ENCODE measurements around the gene ARHGAP10. TPM values are rescaled to one million over a fixed set of nuclear protein-coding genes. Genes with fewer than 3 reads are reported as not detected.

The ARHGAP10 gene
- total and polyA plus RNA-seq, 10 of the 15 experiments (the other 5 are each of a cell fraction or from before 2014, with no cell fraction given) = 1.3 to 25.8 (median 17.2) TPM

DNA sequence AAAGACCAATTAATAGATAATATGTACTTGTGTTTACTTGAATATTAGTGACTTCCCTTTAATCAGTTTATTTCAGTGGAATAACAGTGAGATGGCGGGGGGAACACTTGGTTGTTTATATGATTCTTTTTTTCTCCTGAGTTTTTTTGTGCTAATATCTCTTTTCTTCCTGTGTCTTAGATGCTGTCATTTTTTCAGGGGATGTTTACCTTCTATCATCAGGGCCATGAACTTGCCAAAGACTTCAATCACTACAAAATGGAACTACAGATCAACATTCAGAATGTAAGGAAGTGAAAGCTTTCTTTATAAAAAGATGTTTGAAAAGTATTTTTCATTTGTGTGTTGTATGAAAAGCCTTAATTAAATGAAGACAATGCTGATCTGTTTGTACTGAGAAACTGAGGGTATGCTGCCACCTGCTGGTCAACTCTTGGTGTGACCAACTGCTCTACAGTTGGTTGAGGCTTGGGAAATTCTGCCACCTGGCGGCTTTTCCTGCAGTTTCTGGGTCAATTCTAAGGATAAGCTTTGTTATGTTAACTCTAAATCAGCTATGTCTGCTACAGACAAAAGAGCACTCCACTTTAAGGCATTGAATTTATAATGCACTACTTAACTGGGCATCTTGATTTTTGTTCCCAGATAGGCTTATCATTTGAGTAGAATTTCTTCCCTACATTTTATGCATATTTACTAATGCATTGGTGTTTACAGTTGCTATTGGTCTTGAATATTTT, 134.8 kb downstream of the ARHGAP10 start (continued):
- TF ChIP-seq, protein P1, sequence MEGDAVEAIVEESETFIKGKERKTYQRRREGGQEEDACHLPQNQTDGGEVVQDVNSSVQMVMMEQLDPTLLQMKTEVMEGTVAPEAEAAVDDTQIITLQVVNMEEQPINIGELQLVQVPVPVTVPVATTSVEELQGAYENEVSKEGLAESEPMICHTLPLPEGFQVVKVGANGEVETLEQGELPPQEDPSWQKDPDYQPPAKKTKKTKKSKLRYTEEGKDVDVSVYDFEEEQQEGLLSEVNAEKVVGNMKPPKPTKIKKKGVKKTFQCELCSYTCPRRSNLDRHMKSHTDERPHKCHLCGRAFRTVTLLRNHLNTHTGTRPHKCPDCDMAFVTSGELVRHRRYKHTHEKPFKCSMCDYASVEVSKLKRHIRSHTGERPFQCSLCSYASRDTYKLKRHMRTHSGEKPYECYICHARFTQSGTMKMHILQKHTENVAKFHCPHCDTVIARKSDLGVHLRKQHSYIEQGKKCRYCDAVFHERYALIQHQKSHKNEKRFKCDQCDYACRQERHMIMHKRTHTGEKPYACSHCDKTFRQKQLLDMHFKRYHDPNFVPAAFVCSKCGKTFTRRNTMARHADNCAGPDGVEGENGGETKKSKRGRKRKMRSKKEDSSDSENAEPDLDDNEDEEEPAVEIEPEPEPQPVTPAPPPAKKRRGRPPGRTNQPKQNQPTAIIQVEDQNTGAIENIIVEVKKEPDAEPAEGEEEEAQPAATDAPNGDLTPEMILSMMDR (IDR thresholded peaks at IDR 0.05 in 2 of 3, conservative IDR thresholded peaks at IDR 0.05 in 1 of 3; ENCODE audit: control insufficient read depth in 2 of 3, extremely low read depth in 1 of 3, insufficient read depth in 1 of 3, low read depth in 3 of 3, low read length in 3 of 3) = peak; percentile 92 to 100 (median 99); a peak in 5 of 6 replicates
- peak; percentile 76 for TF ChIP-seq RUNX3 (IDR thresholded peaks at IDR 0.05; ENCODE audit: low read length)
- TF ChIP-seq CEBPB (IDR thresholded peaks at IDR 0.05; ENCODE audit: borderline replicate concordance in 1 of 2, low read depth in 2 of 2, low read length in 2 of 2) = no peak

GRCh38 chr4:147874109-147874508, 142.2 kb downstream of the ARHGAP10 start:
- DNase-seq (ENCODE audit: low read depth, low spot score) (no peak), FAIRE-seq (peak; percentile 7), ATAC-seq (no peak)
- Histone ChIP-seq H3K27ac (ENCODE audit: control insufficient read depth, insufficient read depth) (no peak overlapping the region), H2AFZ (ENCODE audit: control insufficient read depth, low read depth, low read length) (no peak overlapping the region), H3K27me3 (replicated peaks in 1 of 2; ENCODE audit: control insufficient read depth in 2 of 2, insufficient read depth in 2 of 2, low read length in 1 of 2) (no peaks in the 10 kb centered on the region), H3K4me2 (ENCODE audit: control insufficient read depth, insufficient read depth) (no peak overlapping the region), H3K36me3 (ENCODE audit: control insufficient read depth in 2 of 2, insufficient read depth in 2 of 2, low read length in 1 of 2) (peaks cover 2 to 4% of the 10 kb centered on the region in 2 experiments), H4K20me1 (ENCODE audit: control insufficient read depth, insufficient read depth) (no peaks in the 10 kb centered on the region), H3K9ac (ENCODE audit: control insufficient read depth, insufficient read depth, low read length) (no peak overlapping the region), H3K79me2 (ENCODE audit: control insufficient read depth, insufficient read depth, low read length) (no peaks in the 10 kb centered on the region), H3K4me1 (ENCODE audit: control insufficient read depth, insufficient read depth, low read length) (no peaks in the 10 kb centered on the region), H3K9me3 (replicated peaks; ENCODE audit: control insufficient read depth, insufficient read depth, low read length) (no peaks in the 10 kb centered on the region), H3K4me3 (no peak overlapping the region)
- RAD21 ChIA-PET (ENCODE audit: unreplicated experiment) = interaction anchor here (1.4 kb wide), 1 partner anchor 183 kb away, joined by 3 read pairs; no protein-coding TSS in a partner anchor
- no peak for TF ChIP-seq TCF12 (IDR thresholded peaks at IDR 0.05; ENCODE audit: low read depth, low read length)
- TF ChIP-seq ZZZ3 (IDR thresholded peaks at IDR 0.05; ENCODE audit: control insufficient read depth, insufficient read length, low read depth) = no peak
- no peak for TF ChIP-seq RB1 (IDR thresholded peaks at IDR 0.05; ENCODE audit: borderline replicate concordance)
- no TSS peak for BruUV-seq (replicated peaks)
- 47% methylated on average over 5 of the region's 5 CpGs for WGBS (ENCODE audit: insufficient coverage, insufficient replicate concordance, low lambda C conversion rate, missing lambda C conversion rate)
- CTCF ChIA-PET = no interaction called here
- POLR2A ChIA-PET = no interaction called here
- SMC1A ChIA-PET (ENCODE audit: uncharacterized antibody, unreplicated experiment) = interaction anchor here (0.6 to 1.7 kb wide), 2 partner anchors 11 to 166 kb away, joined by 3 to 6 read pairs; no protein-coding TSS in a partner anchor
- intact Hi-C loops (cut with micrococcal nuclease; ENCODE audit: unreplicated experiment) = no loop called here
- in situ Hi-C loops (cut with MboI) = no loop called here

All from GM12878 (cell line).